GM21367 (cell line): ENCODE measurements around the gene TTLL1.
A peak's percentile ranks its signal among the peaks of the same experiment; 100 is the strongest.

ENCODE experiments used
- ATAC-seq: cut with Tn5 transposase; IDR thresholded peaks from one replicate; pipeline ENCODE4 v1.9.1; 2021; ENCODE audit not compliant: unreplicated experiment

TTLL1 gene

GRCh38 chr22:43088984-43089717, at the start of gene TTLL1:
TSS of gene TTLL1 (minus strand) at chr22:43089391. CDS start at chr22:43075586, 13,805 bp downstream.
- ATAC-seq = peak; percentile 67

GRCh38 chr22:43136801-43137200, 47.6 kb upstream of the TTLL1 start:
- no peak for ATAC-seq

- no peak for ATAC-seq
Observed at GRCh38 chr22:43136255-43136654, 47.1 kb upstream of the TTLL1 start.

- no peak for ATAC-seq
Observed at GRCh38 chr22:43135565-43135964, 46.4 kb upstream of the TTLL1 start.

GRCh38 chr22:43134553-43134952, 45.4 kb upstream of the TTLL1 start:
- ATAC-seq = no peak

- no peak for ATAC-seq
Observed at GRCh38 chr22:43133401-43133800, 44.2 kb upstream of the TTLL1 start.

- ATAC-seq = no peak
Observed at GRCh38 chr22:43131773-43132501, 42.7 kb upstream of the TTLL1 start.

GRCh38 chr22:43129426-43130425, 40.5 kb upstream of the TTLL1 start:
- ATAC-seq = no peak

- ATAC-seq = no peak
Observed at GRCh38 chr22:43128928-43129424, 39.8 kb upstream of the TTLL1 start.

GRCh38 chr22:43128116-43128515, 38.9 kb upstream of the TTLL1 start:
- ATAC-seq = no peak

GRCh38 chr22:43127166-43127908, 38.1 kb upstream of the TTLL1 start:
- no peak for ATAC-seq

- ATAC-seq = no peak
Observed at GRCh38 chr22:43126501-43127165, 37.4 kb upstream of the TTLL1 start.

- peak; percentile 52 for ATAC-seq
Observed at GRCh38 chr22:43118953-43119458, 29.8 kb upstream of the TTLL1 start.

GRCh38 chr22:43118024-43118849, 29.0 kb upstream of the TTLL1 start:
- no peak for ATAC-seq

GRCh38 chr22:43116932-43117331, 27.7 kb upstream of the TTLL1 start:
- no peak for ATAC-seq

- ATAC-seq = no peak
Observed at GRCh38 chr22:43114958-43115357, 25.8 kb upstream of the TTLL1 start.

- ATAC-seq = no peak
Observed at GRCh38 chr22:43113526-43114251, 24.5 kb upstream of the TTLL1 start.
